Caco-2 (cell line): Measurements from ENCODE around the gene GPRIN1. TPM values are rescaled to one million over a fixed set of nuclear protein-coding genes. Genes with fewer than 3 reads are reported as not detected.
"Not testable (repeated sequence)": the region's sequence is repeated elsewhere in the genome, so short reads cannot be mapped to it uniquely, and the experiment has no call there.

Experiments
- BruUV-seq: library from RNA; stranded (reverse); fragments of 400-500 nt; replicated peaks from 2 replicates; lab custom pipeline; 2021; lab: Mats Ljungman, UMichigan
- CTCF ChIA-PET: fragments of 300-600 bp; sonication (Branson Sonifier 250); formaldehyde crosslinking; loops from one replicate; lab custom pipeline; 2022; ENCODE audit warnings: antibody characterized with exemption; lab: Charles Lee
- POLR2A ChIA-PET: fragments of 300-600 bp; sonication (Branson Sonifier 250); formaldehyde crosslinking; loops from one replicate; lab custom pipeline; 2022; ENCODE audit warnings: antibody characterized with exemption; lab: Charles Lee
- DNase-seq, 2 experiments: peaks; one replicate each; pipeline versions ENCODE4 v3.0.0 to v3.0.0-alpha.2; 2020 to 2022
- H3K27me3 ChIP-seq: replicated peaks from 2 replicates; pipeline ENCODE4 v1.6.0; 2011; ENCODE audit warnings: low read length; ENCODE audit not compliant: control insufficient read depth, insufficient read depth
- H3K36me3 ChIP-seq: 2 replicates; pipeline ENCODE4 v1.5.1; 2011; ENCODE audit warnings: low read length; ENCODE audit not compliant: control insufficient read depth, insufficient read depth
- H3K4me1 ChIP-seq: fragments of 250-450 bp; sonication (Bioruptor Pico); 2 replicates; pipeline ENCODE4 v1.5.1; 2020; ENCODE audit warnings: mild to moderate bottlenecking
- H3K4me3 ChIP-seq: 2 replicates; pipeline ENCODE4 v1.5.1; 2011; ENCODE audit warnings: low read depth, mild to moderate bottlenecking, control low read depth, low read length
- H3K9me3 ChIP-seq: fragments of 250-450 bp; sonication (Bioruptor Pico); 2 replicates; pipeline ENCODE4 v1.5.1; 2020; ENCODE audit warnings: mild to moderate bottlenecking, moderate library complexity
- H3K27ac Mint-ChIP-seq: one replicate; pipeline ENCODE4 v1.8.0; 2022; ENCODE audit warnings: mixed read lengths; ENCODE audit not compliant: unreplicated experiment
- H3K27me3 Mint-ChIP-seq: one replicate; pipeline ENCODE4 v1.8.0; 2022; ENCODE audit warnings: mixed read lengths; ENCODE audit not compliant: insufficient read depth, unreplicated experiment
- H3K36me3 Mint-ChIP-seq: one replicate; pipeline ENCODE4 v1.8.0; 2022; ENCODE audit warnings: mild to moderate bottlenecking, mixed read lengths; ENCODE audit not compliant: insufficient read depth, unreplicated experiment
- H3K4me1 Mint-ChIP-seq: one replicate; pipeline ENCODE4 v1.8.0; 2022; ENCODE audit warnings: low read depth, mixed read lengths; ENCODE audit not compliant: unreplicated experiment
- H3K4me3 Mint-ChIP-seq: one replicate; pipeline ENCODE4 v1.8.0; 2022; ENCODE audit warnings: mild to moderate bottlenecking, moderate library complexity, mixed read lengths; ENCODE audit not compliant: unreplicated experiment
- H3K9me3 Mint-ChIP-seq: one replicate; pipeline ENCODE4 v1.8.0; 2022; ENCODE audit warnings: mixed read lengths; ENCODE audit not compliant: unreplicated experiment
- intact Hi-C: fragments of 100-400 bp; cut with micrococcal nuclease; formaldehyde crosslinking; loops from one replicate; pipeline ENCODE4 v1.10.0; 2022; ENCODE audit not compliant: unreplicated experiment
- total RNA-seq: library from RNA; stranded (reverse); gene quantifications from 2 replicates; pipeline ENCODE4 v1.2.3, GENCODE V29; 2022
- TF ChIP-seq, protein P1 (sequence below), 2 experiments: fragments of 200-600 bp in 1 of 2; IDR thresholded peaks; 1 replicate in 1 of 2; 2 replicates in 1 of 2; pipeline versions ENCODE4 v1.5.1 to v1.8.0; 2011 to 2022; ENCODE audit warnings: antibody characterized with exemption in 1 of 2, control low read depth in 1 of 2, inconsistent platforms in 1 of 2, low read depth in 1 of 2, low read length in 1 of 2, mild to moderate bottlenecking in 1 of 2, moderate library complexity in 1 of 2; ENCODE audit not compliant: insufficient read depth in 1 of 2, severe bottlenecking in 1 of 2, unreplicated experiment in 1 of 2

Gene GPRIN1
- total RNA-seq, 1 experiment from 2014 or later: 3.9 TPM

DNA sequence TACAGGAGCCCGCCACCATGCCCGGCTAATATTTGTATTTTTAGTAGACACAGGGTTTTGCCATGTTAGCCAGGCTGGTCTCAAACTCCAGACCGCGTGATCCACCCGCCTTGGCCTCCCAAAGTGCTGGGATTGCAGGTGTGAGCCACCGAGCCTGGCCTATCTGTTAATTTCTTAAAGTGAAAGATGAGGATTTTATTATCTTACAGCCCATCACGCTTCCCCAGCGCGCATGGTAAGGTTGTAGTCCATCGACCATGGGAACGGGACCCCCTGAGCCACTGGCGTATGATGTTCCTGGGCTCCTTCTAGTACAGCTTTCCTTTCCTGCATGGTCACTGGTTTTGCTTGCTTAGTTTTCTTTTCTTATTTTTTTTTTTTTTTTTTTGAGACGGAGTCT lies 52.1 kb downstream of the GPRIN1 start:
- H3K4me3 ChIP-seq: no peak overlapping the region
- Mint-ChIP-seq H3K36me3 (no peaks in the 10 kb centered on the region), H3K27ac (no peak overlapping the region), H3K27me3 (peaks cover 4% of the 10 kb centered on the region), H3K4me1 (no peaks in the 10 kb centered on the region), H3K4me3 (no peak overlapping the region), H3K9me3 (no peaks in the 10 kb centered on the region)
- POLR2A ChIA-PET: no interaction called here
- 0 out of 2 replicates have a peak, but pooled peaks cover 3% of the 10 kb centered on the region for H3K9me3 ChIP-seq
- CTCF ChIA-PET: no interaction called here
- no TSS peak for BruUV-seq
- no peak for DNase-seq
- intact Hi-C loops: no loop called here
- H3K4me1 ChIP-seq: no peaks in the 10 kb centered on the region
- H3K36me3 ChIP-seq: no peaks in the 10 kb centered on the region
- no peaks in the 10 kb centered on the region for H3K27me3 ChIP-seq
- TF ChIP-seq, protein P1, sequence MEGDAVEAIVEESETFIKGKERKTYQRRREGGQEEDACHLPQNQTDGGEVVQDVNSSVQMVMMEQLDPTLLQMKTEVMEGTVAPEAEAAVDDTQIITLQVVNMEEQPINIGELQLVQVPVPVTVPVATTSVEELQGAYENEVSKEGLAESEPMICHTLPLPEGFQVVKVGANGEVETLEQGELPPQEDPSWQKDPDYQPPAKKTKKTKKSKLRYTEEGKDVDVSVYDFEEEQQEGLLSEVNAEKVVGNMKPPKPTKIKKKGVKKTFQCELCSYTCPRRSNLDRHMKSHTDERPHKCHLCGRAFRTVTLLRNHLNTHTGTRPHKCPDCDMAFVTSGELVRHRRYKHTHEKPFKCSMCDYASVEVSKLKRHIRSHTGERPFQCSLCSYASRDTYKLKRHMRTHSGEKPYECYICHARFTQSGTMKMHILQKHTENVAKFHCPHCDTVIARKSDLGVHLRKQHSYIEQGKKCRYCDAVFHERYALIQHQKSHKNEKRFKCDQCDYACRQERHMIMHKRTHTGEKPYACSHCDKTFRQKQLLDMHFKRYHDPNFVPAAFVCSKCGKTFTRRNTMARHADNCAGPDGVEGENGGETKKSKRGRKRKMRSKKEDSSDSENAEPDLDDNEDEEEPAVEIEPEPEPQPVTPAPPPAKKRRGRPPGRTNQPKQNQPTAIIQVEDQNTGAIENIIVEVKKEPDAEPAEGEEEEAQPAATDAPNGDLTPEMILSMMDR (IDR thresholded peaks at IDR 0.05; ENCODE audit: insufficient read depth in 1 of 2, low read depth in 1 of 2, low read length in 1 of 2, severe bottlenecking in 1 of 2, unreplicated experiment in 1 of 2): no peak

DNA sequence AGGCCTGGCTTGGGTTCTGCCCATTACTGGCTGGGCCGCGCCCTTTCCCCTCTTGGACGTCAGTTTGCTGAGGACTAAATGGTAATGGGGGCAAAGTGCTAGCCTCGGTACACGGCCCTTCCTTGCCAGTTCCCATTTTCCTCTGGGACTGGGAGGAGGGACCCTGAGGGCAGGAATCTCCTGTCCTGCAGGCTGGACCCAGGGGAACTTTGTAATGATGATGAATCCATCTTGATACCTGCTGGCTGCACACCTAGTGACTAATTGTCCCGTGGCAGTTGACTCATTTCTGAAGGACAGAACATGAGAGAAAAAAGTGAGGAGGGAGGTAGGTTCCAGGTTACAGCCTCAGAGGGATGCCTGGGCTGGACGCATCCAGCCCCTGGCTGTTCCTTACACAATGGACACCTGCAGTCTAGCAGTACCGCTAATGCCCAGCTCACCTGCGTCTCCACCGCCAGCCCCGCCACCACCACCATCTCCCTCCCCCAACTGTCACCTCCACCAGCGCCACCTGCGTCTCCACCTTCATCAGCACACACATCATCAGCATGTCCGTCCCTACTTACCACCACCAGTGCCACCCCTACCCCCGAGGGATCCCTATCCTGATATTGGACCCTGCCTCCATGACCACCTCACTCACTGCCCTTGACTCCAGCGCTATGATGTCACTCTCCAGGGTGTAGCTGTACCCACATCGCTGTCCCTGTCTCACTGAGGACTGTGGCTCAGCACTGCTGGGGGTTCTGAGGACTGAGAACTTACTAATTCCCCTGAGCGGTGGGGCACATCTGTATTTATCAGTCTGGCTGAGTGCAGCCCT lies 56.5 kb downstream of the GPRIN1 start:
- Mint-ChIP-seq H3K4me1 (no peaks in the 10 kb centered on the region), H3K36me3 (no peaks in the 10 kb centered on the region), H3K9me3 (no peaks in the 10 kb centered on the region), H3K4me3 (no peak overlapping the region), H3K27ac (no peak overlapping the region), H3K27me3 (no peaks in the 10 kb centered on the region)
- Histone ChIP-seq H3K27me3 (no peaks in the 10 kb centered on the region), H3K4me3 (no peak overlapping the region), H3K9me3 (no peaks in the 10 kb centered on the region), H3K36me3 (no peaks in the 10 kb centered on the region), H3K4me1 (peaks cover 7% of the 10 kb centered on the region; the same call in 1 of the 2 replicates)
- peak in 1 of 2 experiments; percentile 42 for DNase-seq
- intact Hi-C loops: no loop called here
- ChIA-PET POLR2A (no interaction called here), CTCF (interaction anchor here (0.6 kb wide), 1 partner anchor 148 kb away, joined by 7 read pairs; no protein-coding TSS in a partner anchor)
- TF ChIP-seq, protein P1 (IDR thresholded peaks at IDR 0.05; ENCODE audit: insufficient read depth in 1 of 2, low read depth in 1 of 2, low read length in 1 of 2, severe bottlenecking in 1 of 2, unreplicated experiment in 1 of 2): no peak
- no TSS peak for BruUV-seq

DNA sequence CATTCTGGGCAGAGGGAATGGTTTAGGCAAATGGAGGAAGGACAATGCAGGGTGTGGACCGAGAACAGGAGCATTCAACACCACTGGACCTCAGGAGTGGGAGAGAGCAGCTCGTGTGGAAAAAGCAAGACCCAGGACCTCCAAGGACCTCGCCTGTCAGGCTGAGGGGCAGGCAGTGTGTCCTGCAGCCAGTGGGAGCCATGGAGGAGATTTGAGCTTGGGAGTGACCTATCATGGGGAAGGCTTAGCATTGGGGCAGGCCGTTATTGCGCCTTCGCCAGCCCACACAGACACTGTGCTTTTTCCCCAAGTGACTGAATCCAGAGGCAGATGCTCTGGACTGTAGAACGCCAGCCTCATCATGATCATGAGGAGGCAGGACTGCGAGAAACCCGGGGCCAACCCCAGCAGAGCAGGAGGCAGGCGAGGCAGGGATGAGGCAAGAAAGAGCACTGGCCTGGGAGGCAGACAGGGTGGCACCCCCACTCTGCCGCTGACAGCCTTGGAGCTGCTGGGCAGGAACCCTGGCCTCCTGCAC lies 57.6 kb downstream of the GPRIN1 start:
- H3K4me3 Mint-ChIP-seq: no peak overlapping the region
- H3K27ac Mint-ChIP-seq: no peak overlapping the region
- no peak for DNase-seq
- POLR2A ChIA-PET: interaction anchor here (0.5 kb wide), 1 partner anchor 9 kb away, joined by 3 read pairs; no protein-coding TSS in a partner anchor
- Histone ChIP-seq H3K27me3 (no peaks in the 10 kb centered on the region), H3K9me3 (no peaks in the 10 kb centered on the region), H3K36me3 (no peaks in the 10 kb centered on the region), H3K4me1 (peaks cover 7% of the 10 kb centered on the region; the same call in 1 of the 2 replicates), H3K4me3 (no peak overlapping the region)
- no peaks in the 10 kb centered on the region for H3K4me1 Mint-ChIP-seq
- intact Hi-C loops: no loop called here
- TF ChIP-seq, protein P1 (IDR thresholded peaks at IDR 0.05; ENCODE audit: insufficient read depth in 1 of 2, low read depth in 1 of 2, low read length in 1 of 2, severe bottlenecking in 1 of 2, unreplicated experiment in 1 of 2): no peak
- BruUV-seq: no TSS peak
- H3K27me3 Mint-ChIP-seq: no peaks in the 10 kb centered on the region
- no peaks in the 10 kb centered on the region for H3K36me3 Mint-ChIP-seq
- CTCF ChIA-PET: no interaction called here
- H3K9me3 Mint-ChIP-seq: no peaks in the 10 kb centered on the region

DNA sequence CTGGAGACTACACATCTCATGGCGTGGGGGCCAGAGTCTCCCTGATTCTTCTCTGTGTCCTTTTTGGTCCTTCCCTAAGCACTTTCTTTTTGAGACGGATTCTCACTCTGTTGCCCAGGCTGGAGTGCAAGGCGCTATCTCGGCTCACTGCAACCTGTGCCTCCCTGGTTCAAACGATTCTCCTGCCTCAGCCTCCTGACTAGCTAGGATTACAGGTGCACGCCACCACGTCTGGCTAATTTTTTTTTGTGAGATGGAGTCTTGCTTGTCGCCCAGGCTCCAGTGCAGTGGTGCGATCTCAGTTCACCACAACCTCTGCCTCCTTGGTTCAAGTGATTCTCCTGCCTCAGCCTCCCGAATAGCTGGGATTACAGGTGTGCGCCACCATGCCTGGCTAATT lies 59.0 kb downstream of the GPRIN1 start:
- H3K36me3 ChIP-seq, H3K4me3 ChIP-seq, H3K4me3 Mint-ChIP-seq, DNase-seq, POLR2A ChIA-PET, CTCF ChIA-PET, H3K36me3 Mint-ChIP-seq, intact Hi-C loops, H3K4me1 Mint-ChIP-seq, H3K9me3 Mint-ChIP-seq, H3K27me3 Mint-ChIP-seq, H3K27me3 ChIP-seq, H3K9me3 ChIP-seq, H3K27ac Mint-ChIP-seq, BruUV-seq: not testable (repeated sequence)
- H3K4me1 ChIP-seq: peaks cover 10% of the 10 kb centered on the region
